GM18511 (cell line): ENCODE data around the gene KLHL21.
"Not testable (repeated sequence)": the region's sequence is repeated elsewhere in the genome, so short reads cannot be mapped to it uniquely, and the experiment has no call there.

ENCODE experiments used
- ATAC-seq: cut with Tn5 transposase; IDR thresholded peaks from one replicate; pipeline ENCODE4 v1.9.1; 2021; ENCODE audit warnings: mild to moderate bottlenecking, moderate library complexity; ENCODE audit not compliant: unreplicated experiment

Gene KLHL21

DNA sequence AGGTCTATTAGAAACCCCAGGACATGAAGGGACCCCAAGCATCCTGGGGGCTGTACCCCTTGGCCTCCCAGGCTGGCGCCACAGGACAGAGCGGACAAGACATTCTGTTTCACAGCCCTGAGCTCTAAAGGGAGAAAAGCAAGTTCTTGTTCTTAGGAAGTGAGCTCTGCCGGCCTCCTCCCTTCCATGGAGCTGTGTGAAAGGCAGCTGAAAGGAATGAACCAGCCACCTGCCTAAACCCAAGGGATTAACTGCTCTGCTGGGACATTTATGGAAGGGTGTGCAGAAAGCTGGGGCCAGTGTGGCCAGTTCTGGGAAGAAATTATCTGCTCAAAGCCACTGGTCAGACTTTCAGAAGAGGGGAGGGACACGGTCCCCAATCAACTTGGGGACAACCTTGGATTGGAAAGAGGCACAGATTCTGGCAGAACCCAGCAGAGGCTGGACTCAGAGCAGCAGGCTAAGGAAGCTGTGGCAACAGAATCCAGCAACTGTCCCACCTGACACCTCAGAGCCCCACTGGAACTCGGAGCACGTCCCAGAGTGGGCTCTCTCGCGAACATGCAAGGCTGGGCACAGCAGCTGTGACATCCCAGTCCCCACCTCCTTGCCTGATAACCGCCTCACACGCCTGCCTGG lies 2.1 kb downstream of the KLHL21 start:
- ATAC-seq, result no peak

GRCh38 chr1:6599991-6600390 lies 2.7 kb downstream of the KLHL21 start:
- not testable (repeated sequence) for ATAC-seq

GRCh38 chr1:6599141-6599975 lies 3.3 kb downstream of the KLHL21 start:
- no peak for ATAC-seq

DNA sequence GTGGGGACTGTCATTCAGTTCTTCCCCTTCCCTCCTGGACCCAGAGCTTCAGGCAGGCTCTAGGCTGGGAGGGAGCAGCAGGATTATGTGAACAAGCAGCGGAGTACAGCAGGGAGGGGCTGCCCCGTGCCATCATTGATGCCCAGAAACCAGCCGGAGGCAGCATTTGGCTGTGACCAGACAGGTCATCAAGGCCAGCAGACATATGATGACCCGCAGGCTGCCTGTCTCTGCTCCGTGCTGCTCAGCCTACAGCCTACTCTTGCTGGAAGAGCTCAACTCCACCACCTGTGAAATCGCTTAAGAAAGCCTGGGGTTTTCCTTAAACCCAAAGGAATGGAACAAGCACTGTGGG lies 4.9 kb downstream of the KLHL21 start:
- ATAC-seq, result no peak

GRCh38 chr1:6596886-6597776 lies 5.5 kb downstream of the KLHL21 start:
- ATAC-seq, result no peak

DNA sequence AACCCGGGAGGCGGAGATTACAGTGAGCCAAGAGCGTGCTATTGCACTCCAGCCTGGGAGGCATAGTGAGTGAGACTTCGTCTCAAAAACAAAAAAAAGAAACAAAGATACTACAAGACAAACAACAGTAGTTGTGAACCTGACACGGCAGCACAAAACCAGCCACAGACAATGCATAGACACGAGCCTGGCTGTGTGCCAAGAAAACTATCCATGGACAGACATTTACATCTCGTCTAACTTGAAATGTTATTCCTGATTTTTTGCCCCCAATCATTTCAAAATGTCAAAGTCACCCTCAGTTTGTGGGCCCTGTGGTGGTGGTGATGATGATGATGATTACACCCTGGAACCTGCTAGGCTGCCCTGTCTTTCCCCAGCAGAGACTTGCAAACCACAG lies 6.3 kb downstream of the KLHL21 start:
- ATAC-seq, result no peak

- no peak for ATAC-seq
Measured at GRCh38 chr1:6594977-6595740, 7.5 kb downstream of the KLHL21 start.

GRCh38 chr1:6593810-6594209 lies 8.9 kb downstream of the KLHL21 start:
- no peak for ATAC-seq

GRCh38 chr1:6592865-6593593 lies 9.6 kb downstream of the KLHL21 start:
- no peak for ATAC-seq

DNA sequence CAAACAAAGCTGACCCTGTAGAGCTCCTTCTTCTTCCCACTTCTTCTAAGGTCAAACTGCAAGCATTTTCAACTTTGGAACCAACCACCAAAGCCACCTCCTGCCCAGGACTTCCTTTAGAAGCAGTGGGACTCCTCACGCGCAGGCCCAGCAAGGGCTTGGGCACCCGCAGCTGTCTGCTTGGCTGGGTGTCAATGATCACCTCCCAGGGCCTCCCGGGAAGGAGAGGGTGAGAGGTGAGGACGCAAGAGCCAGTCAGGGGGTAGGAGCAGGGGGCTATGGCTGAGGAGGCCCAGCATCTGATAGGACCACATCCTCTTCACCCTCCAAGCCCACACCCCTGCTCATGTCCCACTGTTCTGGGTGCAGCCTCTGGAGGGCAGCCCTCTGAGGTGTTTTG lies 10.2 kb downstream of the KLHL21 start:
- no peak for ATAC-seq

- ATAC-seq, result no peak
Measured at GRCh38 chr1:6591644-6592043, 11.0 kb downstream of the KLHL21 start.

DNA sequence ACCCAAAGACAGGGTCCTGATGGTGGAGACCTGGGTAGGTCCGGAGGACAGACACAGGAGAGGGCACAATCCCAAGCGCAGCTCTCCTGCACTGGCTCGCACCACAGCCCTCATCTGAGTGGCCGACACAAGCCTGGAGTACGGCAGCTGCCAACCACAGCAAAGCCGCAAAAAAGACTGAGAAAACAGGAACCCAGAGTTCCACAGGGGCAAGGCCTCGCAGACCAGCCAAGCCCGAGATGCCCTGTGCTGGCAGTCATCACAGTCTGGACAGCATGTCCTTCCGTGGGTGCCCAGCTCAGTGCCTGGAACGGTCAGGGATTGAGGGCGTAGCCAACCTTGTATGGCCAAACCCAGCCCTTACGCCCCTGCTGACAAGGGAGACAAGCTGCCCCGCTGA lies 11.4 kb downstream of the KLHL21 start:
- ATAC-seq, result no peak

DNA sequence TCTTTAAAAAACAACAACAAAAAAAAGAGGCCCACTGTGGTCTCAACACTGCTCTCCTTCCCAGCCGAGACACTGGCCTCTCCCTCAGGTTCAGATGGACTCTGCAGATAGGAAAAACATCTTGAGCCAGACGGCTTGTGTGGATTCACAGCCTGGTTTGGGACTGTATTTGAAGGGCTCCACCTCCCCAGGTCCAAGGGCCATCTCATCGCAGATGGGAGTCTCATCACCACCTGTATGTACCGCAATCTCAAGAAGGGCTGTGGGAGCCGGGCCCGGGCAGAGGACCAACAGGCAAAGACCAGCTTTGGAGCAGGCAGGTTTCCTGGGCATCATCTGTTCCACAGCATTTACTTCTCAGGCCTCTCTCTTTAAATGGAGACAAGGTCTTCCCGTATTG lies 12.6 kb downstream of the KLHL21 start:
- no peak for ATAC-seq

GRCh38 chr1:6588893-6589520 lies 13.7 kb downstream of the KLHL21 start:
- ATAC-seq, result no peak

DNA sequence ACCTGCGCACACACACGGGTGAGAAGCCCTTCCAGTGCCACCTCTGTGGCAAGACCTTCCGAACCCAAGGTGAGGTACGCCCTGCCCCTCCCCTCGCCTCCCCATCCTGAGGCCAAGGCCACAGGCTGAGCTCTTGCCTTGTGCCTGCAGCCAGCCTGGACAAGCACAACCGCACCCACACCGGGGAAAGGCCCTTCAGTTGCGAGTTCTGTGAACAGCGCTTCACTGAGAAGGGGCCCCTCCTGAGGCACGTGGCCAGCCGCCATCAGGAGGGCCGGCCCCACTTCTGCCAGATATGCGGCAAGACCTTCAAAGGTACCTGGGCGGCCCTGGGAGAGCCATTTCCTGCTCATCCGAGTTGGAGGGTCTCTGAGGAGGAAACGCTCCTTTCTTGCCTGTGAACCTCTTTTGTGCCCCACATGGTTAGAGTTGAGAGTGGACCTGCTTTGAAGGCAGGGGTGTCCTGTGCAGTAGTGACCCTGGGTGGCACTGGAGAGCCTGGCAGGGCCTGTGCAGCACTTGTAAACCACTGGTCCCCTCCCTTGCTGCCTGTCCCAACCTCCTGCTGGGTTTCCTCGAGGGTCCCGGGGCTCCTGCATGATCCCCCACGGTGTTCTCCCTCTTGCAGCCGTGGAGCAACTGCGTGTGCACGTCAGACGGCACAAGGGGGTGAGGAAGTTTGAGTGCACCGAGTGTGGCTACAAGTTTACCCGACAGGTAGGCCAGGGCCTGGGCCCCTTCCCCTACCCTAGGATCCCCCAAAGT lies 14.4 kb downstream of the KLHL21 start:
- no peak for ATAC-seq

DNA sequence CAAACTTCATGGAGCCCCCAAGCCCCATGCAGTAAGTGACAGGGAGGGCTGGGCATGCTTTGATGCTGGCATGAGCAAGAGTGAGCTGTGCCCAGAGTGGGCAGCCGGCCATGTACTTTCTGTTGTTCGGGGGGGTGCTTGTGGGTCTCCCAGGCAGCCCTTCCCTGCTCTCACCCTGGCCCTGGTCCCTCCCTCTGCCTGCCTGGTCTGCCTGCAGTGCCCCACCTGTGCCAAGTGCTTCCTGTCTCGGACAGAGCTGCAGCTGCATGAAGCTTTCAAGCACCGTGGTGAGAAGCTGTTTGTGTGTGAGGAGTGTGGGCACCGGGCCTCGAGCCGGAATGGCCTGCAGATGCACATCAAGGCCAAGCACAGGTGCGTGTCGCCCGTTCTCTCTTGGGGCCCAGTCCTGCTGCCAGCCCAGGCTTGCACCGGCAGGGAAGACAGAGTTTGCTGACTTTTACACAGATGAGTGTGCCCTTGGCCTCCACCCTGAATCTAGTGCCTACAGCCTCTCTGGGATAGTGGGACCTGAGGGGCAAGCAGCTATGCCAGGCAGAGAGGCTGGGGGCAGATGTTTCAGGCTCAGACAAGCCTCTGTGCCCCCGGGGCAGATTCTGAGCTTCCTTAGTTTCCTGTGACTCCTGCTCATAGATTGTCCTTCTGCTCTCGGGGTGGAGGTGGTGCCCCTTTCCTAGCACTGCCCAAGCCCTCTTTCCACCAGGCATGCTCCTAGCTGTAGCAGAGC lies 15.2 kb downstream of the KLHL21 start:
- ATAC-seq, result no peak

DNA sequence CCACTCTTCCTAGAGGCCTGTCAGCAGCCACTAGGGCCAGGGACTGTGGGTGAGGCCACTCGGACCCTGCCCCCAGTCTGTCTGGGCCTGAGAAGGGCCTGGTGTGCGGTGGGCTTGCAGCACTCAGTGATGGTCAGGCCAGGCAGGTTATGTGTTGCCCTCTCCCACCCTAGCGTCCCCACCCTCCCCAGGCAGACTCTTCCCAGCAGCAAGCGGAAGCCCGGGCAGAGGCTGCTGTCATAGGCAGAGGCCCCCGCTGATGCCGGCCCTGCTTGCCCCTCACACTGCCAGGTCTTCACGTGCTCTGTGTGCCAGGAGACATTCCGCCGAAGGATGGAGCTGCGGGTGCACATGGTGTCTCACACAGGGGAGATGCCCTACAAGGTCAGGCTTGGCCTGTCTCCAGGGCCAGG lies 16.3 kb downstream of the KLHL21 start:
- no peak for ATAC-seq

GRCh38 chr1:6585841-6586240 lies 16.8 kb downstream of the KLHL21 start:
- ATAC-seq, result no peak
